Transverse colon (tissue), 3 donors: ENCODE measurements around the gene CNOT4.

Experiments used
- POLR2A ChIP-seq: fragments of 450-650 bp; IDR thresholded peaks from one replicate; pipeline ENCODE4 v1.6.1; 2016; ENCODE audit warnings: antibody characterized with exemption, mild to moderate bottlenecking, moderate library complexity
- TF ChIP-seq, protein P1 (sequence below), 5 experiments: fragments of 200-600 bp in 3 of 5; fragments of 450-650 bp in 2 of 5; sonication (generic) in 3 of 5; IDR thresholded peaks; 1 replicate in 2 of 5; 2 replicates in 3 of 5; pipeline ENCODE4 v1.5.1; 2016 to 2017; ENCODE audit warnings: antibody characterized with exemption in 5 of 5, inconsistent platforms in 3 of 5, mild to moderate bottlenecking in 2 of 5, moderate library complexity in 1 of 5

- TF ChIP-seq, protein P1, sequence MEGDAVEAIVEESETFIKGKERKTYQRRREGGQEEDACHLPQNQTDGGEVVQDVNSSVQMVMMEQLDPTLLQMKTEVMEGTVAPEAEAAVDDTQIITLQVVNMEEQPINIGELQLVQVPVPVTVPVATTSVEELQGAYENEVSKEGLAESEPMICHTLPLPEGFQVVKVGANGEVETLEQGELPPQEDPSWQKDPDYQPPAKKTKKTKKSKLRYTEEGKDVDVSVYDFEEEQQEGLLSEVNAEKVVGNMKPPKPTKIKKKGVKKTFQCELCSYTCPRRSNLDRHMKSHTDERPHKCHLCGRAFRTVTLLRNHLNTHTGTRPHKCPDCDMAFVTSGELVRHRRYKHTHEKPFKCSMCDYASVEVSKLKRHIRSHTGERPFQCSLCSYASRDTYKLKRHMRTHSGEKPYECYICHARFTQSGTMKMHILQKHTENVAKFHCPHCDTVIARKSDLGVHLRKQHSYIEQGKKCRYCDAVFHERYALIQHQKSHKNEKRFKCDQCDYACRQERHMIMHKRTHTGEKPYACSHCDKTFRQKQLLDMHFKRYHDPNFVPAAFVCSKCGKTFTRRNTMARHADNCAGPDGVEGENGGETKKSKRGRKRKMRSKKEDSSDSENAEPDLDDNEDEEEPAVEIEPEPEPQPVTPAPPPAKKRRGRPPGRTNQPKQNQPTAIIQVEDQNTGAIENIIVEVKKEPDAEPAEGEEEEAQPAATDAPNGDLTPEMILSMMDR (IDR thresholded peaks at IDR 0.05): no peak
- TF ChIP-seq POLR2A: no peak
These were observed 50.8 kb downstream of the CNOT4 start for GRCh38 chr7:135459076-135459475.
